DMS53 treated with DMSO at 0.1 percent for 48 hours (cell line): ENCODE measurements around the gene SVIL.
"Not testable (repeated sequence)": the region's sequence is repeated elsewhere in the genome, so short reads cannot be mapped to it uniquely, and the experiment has no call there.

Experiments
- DNase-seq: peaks from one replicate; lab custom pipeline; 2025; ENCODE audit not compliant: unreplicated experiment; lab: John Stamatoyannopoulos, UW

The SVIL gene

GRCh38 chr10:29624357-29624756, 10.4 kb downstream of the SVIL start:
- DNase-seq: not testable (repeated sequence)

GRCh38 chr10:29623797-29624196, 11.0 kb downstream of the SVIL start:
- DNase-seq: no peak

GRCh38 chr10:29622382-29622922, 12.3 kb downstream of the SVIL start:
- DNase-seq: no peak

- no peak for DNase-seq
Observed at GRCh38 chr10:29621161-29621560, 13.6 kb downstream of the SVIL start.

- DNase-seq: no peak
Observed at GRCh38 chr10:29620112-29620690, 14.6 kb downstream of the SVIL start.

- peak; percentile 66 for DNase-seq
Observed at GRCh38 chr10:29619241-29619669, 15.5 kb downstream of the SVIL start.

- DNase-seq: no peak
Observed at GRCh38 chr10:29618341-29619171, 16.2 kb downstream of the SVIL start.

- DNase-seq: no peak
Observed at GRCh38 chr10:29617880-29618340, 16.9 kb downstream of the SVIL start.

GRCh38 chr10:29616542-29616941, 18.2 kb downstream of the SVIL start:
- DNase-seq: no peak

- DNase-seq: no peak
Observed at GRCh38 chr10:29615195-29615594, 19.6 kb downstream of the SVIL start.

- not testable (repeated sequence) for DNase-seq
Observed at GRCh38 chr10:29614289-29614688, 20.5 kb downstream of the SVIL start.

- no peak for DNase-seq
Observed at GRCh38 chr10:29613791-29614190, 21.0 kb downstream of the SVIL start.

GRCh38 chr10:29613196-29613595, 21.6 kb downstream of the SVIL start:
- no peak for DNase-seq

- no peak for DNase-seq
Observed at GRCh38 chr10:29612657-29613056, 22.1 kb downstream of the SVIL start.

GRCh38 chr10:29611781-29612381, 22.9 kb downstream of the SVIL start:
- DNase-seq: no peak

- DNase-seq: no peak
Observed at GRCh38 chr10:29610876-29611647, 23.7 kb downstream of the SVIL start.

GRCh38 chr10:29610331-29610730, 24.4 kb downstream of the SVIL start:
- DNase-seq: not testable (repeated sequence)

- no peak for DNase-seq
Observed at GRCh38 chr10:29609696-29610095, 25.1 kb downstream of the SVIL start.

- no peak for DNase-seq
Observed at GRCh38 chr10:29608476-29609301, 26.1 kb downstream of the SVIL start.

GRCh38 chr10:29608062-29608461, 26.7 kb downstream of the SVIL start:
- DNase-seq: no peak
